MCF 10A (cell line): ENCODE data around the gene ABCC9. TPM values are rescaled to one million over a fixed set of nuclear protein-coding genes. Genes with fewer than 3 reads are reported as not detected.

ENCODE experiments used
- BruUV-seq: library from RNA; stranded (reverse); fragments of 400-500 nt; replicated peaks from 2 replicates; lab custom pipeline; 2021; lab: Mats Ljungman, UMichigan
- CTCF ChIA-PET: fragments of 300-600 bp; sonication (Branson Sonifier 250); formaldehyde crosslinking; extraction: SDS; loops from one replicate; lab custom pipeline; 2021; ENCODE audit warnings: antibody characterized with exemption, inconsistent platforms; lab: Yijun Ruan, JAX
- POLR2A ChIA-PET: fragments of 300-600, 350-650 bp; sonication (Branson Sonifier 250); formaldehyde crosslinking; extraction: SDS; loops from one replicate; lab custom pipeline; 2020; ENCODE audit warnings: antibody characterized with exemption, inconsistent platforms; lab: Yijun Ruan, JAX
- DNase-seq: peaks from one replicate; pipeline ENCODE4 v3.0.0-alpha.2; 2018; ENCODE audit not compliant: unreplicated experiment
- H3K27ac Mint-ChIP-seq: one replicate; pipeline ENCODE4 v1.8.0; 2022; ENCODE audit warnings: mild to moderate bottlenecking, low read depth, mixed read lengths; ENCODE audit not compliant: unreplicated experiment
- H3K27me3 Mint-ChIP-seq: one replicate; pipeline ENCODE4 v1.8.0; 2022; ENCODE audit warnings: mixed read lengths; ENCODE audit not compliant: insufficient read depth, unreplicated experiment
- H3K36me3 Mint-ChIP-seq: one replicate; pipeline ENCODE4 v1.8.0; 2022; ENCODE audit warnings: mild to moderate bottlenecking, moderate library complexity, mixed read lengths; ENCODE audit not compliant: insufficient read depth, unreplicated experiment
- H3K4me1 Mint-ChIP-seq: one replicate; pipeline ENCODE4 v1.8.0; 2022; ENCODE audit warnings: mixed read lengths; ENCODE audit not compliant: insufficient read depth, unreplicated experiment
- H3K4me3 Mint-ChIP-seq: one replicate; pipeline ENCODE4 v1.8.0; 2022; ENCODE audit warnings: mild to moderate bottlenecking, moderate library complexity, mixed read lengths; ENCODE audit not compliant: unreplicated experiment
- H3K9me3 Mint-ChIP-seq: one replicate; pipeline ENCODE4 v1.8.0; 2022; ENCODE audit warnings: mixed read lengths; ENCODE audit not compliant: unreplicated experiment
- intact Hi-C: fragments of 100-400 bp; cut with micrococcal nuclease; formaldehyde crosslinking; loops from 2 replicates; pipeline ENCODE4 v1.14.1; 2022
- total RNA-seq: library from RNA; stranded (reverse); gene quantifications from 2 replicates; pipeline ENCODE4 v1.2.3, GENCODE V29; 2022
- TF ChIP-seq, protein P1 (sequence below): fragments of 200-600 bp; IDR thresholded peaks from one replicate; pipeline ENCODE4 v1.8.0; 2022; ENCODE audit warnings: antibody characterized with exemption, mild to moderate bottlenecking; ENCODE audit not compliant: unreplicated experiment

Gene ABCC9
- total RNA-seq, 1 experiment from 2014 or later: 0.12 TPM

DNA sequence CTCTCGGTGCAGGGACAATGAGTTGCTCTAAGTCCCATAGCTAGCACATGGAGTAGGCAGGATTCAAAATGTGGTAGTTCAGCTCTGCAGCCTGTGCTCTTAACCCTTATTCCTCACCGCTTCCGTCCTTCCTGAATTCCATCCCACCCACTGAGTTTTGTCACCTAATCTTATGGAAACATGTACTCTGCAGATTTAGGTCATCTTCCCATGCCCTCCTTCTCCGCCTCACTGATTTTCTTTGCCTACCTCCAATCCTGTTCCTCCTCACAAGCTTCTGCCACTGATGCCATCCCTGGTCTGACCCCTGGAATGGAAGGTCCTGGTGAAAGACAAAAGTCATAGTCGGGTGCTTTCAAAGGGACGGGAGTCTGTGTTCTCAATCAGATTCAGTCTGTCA, 46.5 kb upstream of the ABCC9 start:
- DNase-seq: no peak
- BruUV-seq: no TSS peak
- H3K36me3 Mint-ChIP-seq: no peaks in the 10 kb centered on the region
- no peaks in the 10 kb centered on the region for H3K4me1 Mint-ChIP-seq
- intact Hi-C loops: loop anchor here (10.0 kb wide), 1 partner anchor 383 kb away; the partner anchor contains the start of gene GYS2
- POLR2A ChIA-PET: no interaction called here
- no peak overlapping the region for H3K27ac Mint-ChIP-seq
- CTCF ChIA-PET: interaction anchor here (0.8 to 11.3 kb wide), 7 partner anchors 16 to 380 kb away, joined by 3 to 236 read pairs (median 3); no protein-coding TSS in a partner anchor
- H3K9me3 Mint-ChIP-seq: no peaks in the 10 kb centered on the region
- peaks cover 25% of the 10 kb centered on the region for H3K27me3 Mint-ChIP-seq
- H3K4me3 Mint-ChIP-seq: no peak overlapping the region
- TF ChIP-seq, protein P1, sequence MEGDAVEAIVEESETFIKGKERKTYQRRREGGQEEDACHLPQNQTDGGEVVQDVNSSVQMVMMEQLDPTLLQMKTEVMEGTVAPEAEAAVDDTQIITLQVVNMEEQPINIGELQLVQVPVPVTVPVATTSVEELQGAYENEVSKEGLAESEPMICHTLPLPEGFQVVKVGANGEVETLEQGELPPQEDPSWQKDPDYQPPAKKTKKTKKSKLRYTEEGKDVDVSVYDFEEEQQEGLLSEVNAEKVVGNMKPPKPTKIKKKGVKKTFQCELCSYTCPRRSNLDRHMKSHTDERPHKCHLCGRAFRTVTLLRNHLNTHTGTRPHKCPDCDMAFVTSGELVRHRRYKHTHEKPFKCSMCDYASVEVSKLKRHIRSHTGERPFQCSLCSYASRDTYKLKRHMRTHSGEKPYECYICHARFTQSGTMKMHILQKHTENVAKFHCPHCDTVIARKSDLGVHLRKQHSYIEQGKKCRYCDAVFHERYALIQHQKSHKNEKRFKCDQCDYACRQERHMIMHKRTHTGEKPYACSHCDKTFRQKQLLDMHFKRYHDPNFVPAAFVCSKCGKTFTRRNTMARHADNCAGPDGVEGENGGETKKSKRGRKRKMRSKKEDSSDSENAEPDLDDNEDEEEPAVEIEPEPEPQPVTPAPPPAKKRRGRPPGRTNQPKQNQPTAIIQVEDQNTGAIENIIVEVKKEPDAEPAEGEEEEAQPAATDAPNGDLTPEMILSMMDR: no peak

DNA sequence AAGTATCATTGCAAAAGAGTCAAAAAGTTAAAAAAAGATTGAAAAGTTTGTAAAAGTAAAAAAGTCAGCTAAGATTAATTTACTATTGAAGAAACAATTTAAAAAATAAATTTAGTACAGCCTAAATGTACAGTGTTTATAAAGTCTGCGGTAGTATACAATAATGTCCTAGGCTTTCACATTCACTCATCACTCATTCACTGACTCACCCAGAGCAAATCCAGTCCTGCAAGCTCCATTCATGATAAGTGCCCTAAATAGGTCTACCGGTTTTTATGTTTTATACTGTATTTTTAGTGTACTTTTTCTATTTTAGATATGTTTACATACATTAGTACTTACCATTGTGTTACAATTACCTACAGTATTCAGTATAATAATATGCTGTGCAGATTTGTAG, 43.9 kb upstream of the ABCC9 start:
- no peaks in the 10 kb centered on the region for H3K36me3 Mint-ChIP-seq
- ChIA-PET CTCF (interaction anchor here (0.6 to 3.4 kb wide), 7 partner anchors 11 to 469 kb away, joined by 3 to 30 read pairs (median 5); no protein-coding TSS in a partner anchor), POLR2A (interaction anchor here (0.6 kb wide), 2 partner anchors 38 to 280 kb away, joined by 3 to 4 read pairs; no protein-coding TSS in a partner anchor)
- H3K9me3 Mint-ChIP-seq: no peaks in the 10 kb centered on the region
- peaks cover 31% of the 10 kb centered on the region for H3K27me3 Mint-ChIP-seq
- no peak overlapping the region for H3K4me3 Mint-ChIP-seq
- no TSS peak for BruUV-seq
- no peaks in the 10 kb centered on the region for H3K4me1 Mint-ChIP-seq
- TF ChIP-seq, protein P1: no peak
- DNase-seq: no peak
- intact Hi-C loops: loop anchor here (10.0 kb wide), 1 partner anchor 380 kb away; the partner anchor contains the start of gene GYS2
- no peak overlapping the region for H3K27ac Mint-ChIP-seq

DNA sequence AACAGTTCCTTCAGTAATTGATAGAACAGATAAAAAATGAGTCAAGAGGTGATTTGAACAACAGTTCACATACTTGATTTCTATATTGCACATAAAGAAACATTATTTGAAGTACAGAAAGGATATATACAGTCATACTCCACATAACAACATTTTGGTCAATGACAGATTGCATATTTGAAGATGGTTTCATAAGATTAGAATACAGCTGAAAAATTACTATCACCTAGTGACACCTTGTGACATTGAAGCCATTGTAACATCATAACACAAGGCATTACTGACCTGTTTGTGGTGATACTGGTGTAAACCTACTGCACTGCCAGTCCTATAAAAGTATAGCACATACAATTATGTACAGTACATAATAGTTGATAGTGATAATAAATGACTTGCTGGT, 43.1 kb upstream of the ABCC9 start:
- no peaks in the 10 kb centered on the region for H3K9me3 Mint-ChIP-seq
- TF ChIP-seq, protein P1: no peak
- DNase-seq: no peak
- CTCF ChIA-PET: interaction anchor here (0.6 to 3.4 kb wide), 6 partner anchors 12 to 288 kb away, joined by 3 to 30 read pairs (median 3); no protein-coding TSS in a partner anchor
- no TSS peak for BruUV-seq
- no peak overlapping the region for H3K27ac Mint-ChIP-seq
- intact Hi-C loops: loop anchor here (10.0 kb wide), 1 partner anchor 380 kb away; the partner anchor contains the start of gene GYS2
- POLR2A ChIA-PET: interaction anchor here (0.6 kb wide), 1 partner anchor 279 kb away, joined by 3 read pairs; no protein-coding TSS in a partner anchor
- H3K36me3 Mint-ChIP-seq: no peaks in the 10 kb centered on the region
- peaks cover 39% of the 10 kb centered on the region for H3K27me3 Mint-ChIP-seq
- no peak overlapping the region for H3K4me3 Mint-ChIP-seq
- no peaks in the 10 kb centered on the region for H3K4me1 Mint-ChIP-seq

DNA sequence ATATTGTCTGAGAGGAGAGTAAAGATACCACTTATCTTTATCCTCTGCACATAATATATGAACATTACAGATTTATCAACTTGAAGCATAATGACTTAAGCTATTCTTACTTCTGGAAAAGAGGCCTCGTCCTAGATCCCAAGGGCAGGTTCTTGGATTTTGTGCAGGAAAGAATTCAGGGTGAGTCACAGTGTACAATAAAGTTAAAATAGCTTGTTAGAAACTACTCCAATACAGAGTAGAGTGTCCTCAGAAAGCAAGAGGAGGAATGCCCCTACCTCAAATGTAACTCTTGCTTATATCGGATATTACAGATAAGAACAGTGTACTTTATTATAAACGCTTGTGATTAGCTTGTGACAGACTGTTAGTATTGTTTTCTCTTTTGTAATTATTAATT, 41.9 kb upstream of the ABCC9 start:
- H3K27me3 Mint-ChIP-seq: peaks cover 42% of the 10 kb centered on the region
- intact Hi-C loops: loop anchor here (10.0 kb wide), 1 partner anchor 378 kb away; the partner anchor contains the start of gene GYS2
- CTCF ChIA-PET: interaction anchor here (3.4 kb wide), 1 partner anchor 284 kb away, joined by 30 read pairs; no protein-coding TSS in a partner anchor

More for the DNA sequence above, 41.9 kb upstream of the ABCC9 start:
- BruUV-seq: no TSS peak
- Mint-ChIP-seq H3K9me3 (no peaks in the 10 kb centered on the region), H3K27ac (no peak overlapping the region), H3K4me1 (no peaks in the 10 kb centered on the region), H3K4me3 (no peak overlapping the region), H3K36me3 (no peaks in the 10 kb centered on the region)
- POLR2A ChIA-PET: no interaction called here
- TF ChIP-seq, protein P1: no peak
- DNase-seq: no peak
